ENCODE data around the gene TYRP1.

Gene TYRP1

DNA sequence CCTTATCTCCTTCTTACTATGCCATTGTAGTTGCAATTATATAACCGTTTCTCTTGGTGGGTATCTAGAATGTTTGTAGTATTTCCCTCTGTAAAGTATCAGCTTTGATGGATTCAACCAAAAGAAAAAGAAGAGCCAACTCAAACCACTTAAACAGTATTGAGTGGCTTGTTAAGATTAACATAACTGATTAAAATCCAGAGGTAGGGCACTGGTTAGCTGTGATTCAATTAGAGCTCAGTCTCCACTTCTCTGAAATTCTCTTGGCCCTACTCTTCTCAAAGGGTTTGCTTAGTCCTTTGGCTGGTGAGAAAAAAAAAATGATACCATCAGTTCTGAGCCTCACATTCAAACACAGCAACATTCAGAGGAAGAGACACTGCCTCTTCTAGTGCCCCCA lies 37.0 kb downstream of the TYRP1 start:
- no peak overlapping the region for H3K4me3 ChIP-seq (ENCODE audit: low read depth, low read length)
- no peak for DNase-seq (ENCODE audit: low read depth)
- TF ChIP-seq, protein P1, sequence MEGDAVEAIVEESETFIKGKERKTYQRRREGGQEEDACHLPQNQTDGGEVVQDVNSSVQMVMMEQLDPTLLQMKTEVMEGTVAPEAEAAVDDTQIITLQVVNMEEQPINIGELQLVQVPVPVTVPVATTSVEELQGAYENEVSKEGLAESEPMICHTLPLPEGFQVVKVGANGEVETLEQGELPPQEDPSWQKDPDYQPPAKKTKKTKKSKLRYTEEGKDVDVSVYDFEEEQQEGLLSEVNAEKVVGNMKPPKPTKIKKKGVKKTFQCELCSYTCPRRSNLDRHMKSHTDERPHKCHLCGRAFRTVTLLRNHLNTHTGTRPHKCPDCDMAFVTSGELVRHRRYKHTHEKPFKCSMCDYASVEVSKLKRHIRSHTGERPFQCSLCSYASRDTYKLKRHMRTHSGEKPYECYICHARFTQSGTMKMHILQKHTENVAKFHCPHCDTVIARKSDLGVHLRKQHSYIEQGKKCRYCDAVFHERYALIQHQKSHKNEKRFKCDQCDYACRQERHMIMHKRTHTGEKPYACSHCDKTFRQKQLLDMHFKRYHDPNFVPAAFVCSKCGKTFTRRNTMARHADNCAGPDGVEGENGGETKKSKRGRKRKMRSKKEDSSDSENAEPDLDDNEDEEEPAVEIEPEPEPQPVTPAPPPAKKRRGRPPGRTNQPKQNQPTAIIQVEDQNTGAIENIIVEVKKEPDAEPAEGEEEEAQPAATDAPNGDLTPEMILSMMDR (conservative IDR thresholded peaks at IDR 0.05; ENCODE audit: low read depth, low read length), result no peak

GRCh38 chr9:12730927-12731326 lies 37.7 kb downstream of the TYRP1 start:
- TF ChIP-seq, protein P1 (conservative IDR thresholded peaks at IDR 0.05; ENCODE audit: low read depth, low read length), result no peak
- no peak for DNase-seq (ENCODE audit: low read depth)
- H3K4me3 ChIP-seq (ENCODE audit: low read depth, low read length), result no peak overlapping the region

- TF ChIP-seq, protein P1 (conservative IDR thresholded peaks at IDR 0.05; ENCODE audit: low read depth, low read length), result no peak
- DNase-seq (ENCODE audit: low read depth), result no peak
- H3K4me3 ChIP-seq (ENCODE audit: low read depth, low read length), result no peak overlapping the region
These were observed 39.8 kb downstream of the TYRP1 start for GRCh38 chr9:12732971-12733370.

- no peak for DNase-seq (ENCODE audit: low read depth)
- TF ChIP-seq, protein P1 (conservative IDR thresholded peaks at IDR 0.05; ENCODE audit: low read depth, low read length), result no peak
- H3K4me3 ChIP-seq (ENCODE audit: low read depth, low read length), result no peak overlapping the region
These were observed 42.5 kb downstream of the TYRP1 start for GRCh38 chr9:12735665-12736064.

GRCh38 chr9:12737871-12738270 lies 44.7 kb downstream of the TYRP1 start:
- H3K4me3 ChIP-seq (ENCODE audit: low read depth, low read length), result no peak overlapping the region
- TF ChIP-seq, protein P1 (conservative IDR thresholded peaks at IDR 0.05; ENCODE audit: low read depth, low read length), result no peak

GRCh38 chr9:12739014-12739652 lies 45.9 kb downstream of the TYRP1 start:
- H3K4me3 ChIP-seq (ENCODE audit: low read depth, low read length), result no peak overlapping the region
- DNase-seq (ENCODE audit: low read depth), result no peak
- TF ChIP-seq, protein P1 (conservative IDR thresholded peaks at IDR 0.05; ENCODE audit: low read depth, low read length), result no peak

More at GRCh38 chr9:12737871-12738270, 44.7 kb downstream of the TYRP1 start:
- no peak for DNase-seq (ENCODE audit: low read depth)

GRCh38 chr9:12740845-12741244 lies 47.7 kb downstream of the TYRP1 start:
- no peak overlapping the region for H3K4me3 ChIP-seq (ENCODE audit: low read depth, low read length)
- TF ChIP-seq, protein P1 (conservative IDR thresholded peaks at IDR 0.05; ENCODE audit: low read depth, low read length), result no peak
- no peak for DNase-seq (ENCODE audit: low read depth)

Data from choroid plexus epithelial cell (primary cell).